GM12864 (cell line): ENCODE data around the gene HMBS.
A peak's percentile ranks its signal among the peaks of the same experiment; 100 is the strongest.

Experiments
- DNase-seq: peaks from one replicate; pipeline ENCODE4 v3.0.0-alpha.2; 2011; ENCODE audit warnings: low read depth
- H3K4me3 ChIP-seq: 2 replicates; pipeline ENCODE4 v1.5.1; 2011; ENCODE audit warnings: mild to moderate bottlenecking, low read depth, low read length, control low read depth
- TF ChIP-seq, protein P1 (sequence below): IDR thresholded peaks from 2 replicates; pipeline ENCODE4 v1.5.1; 2011; ENCODE audit warnings: low read depth, mild to moderate bottlenecking, moderate library complexity, low read length, control low read depth, inconsistent platforms; ENCODE audit errors: missing control alignments

The HMBS gene

DNA sequence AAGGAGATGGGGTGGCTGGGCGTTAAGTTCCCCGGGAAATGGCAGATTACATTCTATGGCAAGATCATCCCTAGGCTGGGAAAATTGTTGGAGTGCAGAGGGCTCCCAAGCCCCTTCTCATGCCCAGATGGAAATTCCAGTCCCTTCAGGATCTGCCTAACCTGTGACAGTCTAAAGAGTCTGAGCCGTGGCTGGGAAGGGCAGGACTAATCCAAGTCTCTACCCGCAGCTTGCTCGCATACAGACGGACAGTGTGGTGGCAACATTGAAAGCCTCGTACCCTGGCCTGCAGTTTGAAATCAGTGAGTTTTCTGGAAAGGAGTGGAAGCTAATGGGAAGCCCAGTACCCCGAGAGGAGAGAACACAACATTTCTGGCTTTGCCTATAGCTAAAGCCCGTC is 3.7 kb downstream of the HMBS start:
- TF ChIP-seq, protein P1, sequence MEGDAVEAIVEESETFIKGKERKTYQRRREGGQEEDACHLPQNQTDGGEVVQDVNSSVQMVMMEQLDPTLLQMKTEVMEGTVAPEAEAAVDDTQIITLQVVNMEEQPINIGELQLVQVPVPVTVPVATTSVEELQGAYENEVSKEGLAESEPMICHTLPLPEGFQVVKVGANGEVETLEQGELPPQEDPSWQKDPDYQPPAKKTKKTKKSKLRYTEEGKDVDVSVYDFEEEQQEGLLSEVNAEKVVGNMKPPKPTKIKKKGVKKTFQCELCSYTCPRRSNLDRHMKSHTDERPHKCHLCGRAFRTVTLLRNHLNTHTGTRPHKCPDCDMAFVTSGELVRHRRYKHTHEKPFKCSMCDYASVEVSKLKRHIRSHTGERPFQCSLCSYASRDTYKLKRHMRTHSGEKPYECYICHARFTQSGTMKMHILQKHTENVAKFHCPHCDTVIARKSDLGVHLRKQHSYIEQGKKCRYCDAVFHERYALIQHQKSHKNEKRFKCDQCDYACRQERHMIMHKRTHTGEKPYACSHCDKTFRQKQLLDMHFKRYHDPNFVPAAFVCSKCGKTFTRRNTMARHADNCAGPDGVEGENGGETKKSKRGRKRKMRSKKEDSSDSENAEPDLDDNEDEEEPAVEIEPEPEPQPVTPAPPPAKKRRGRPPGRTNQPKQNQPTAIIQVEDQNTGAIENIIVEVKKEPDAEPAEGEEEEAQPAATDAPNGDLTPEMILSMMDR = no peak
- no peak overlapping the region for H3K4me3 ChIP-seq
- DNase-seq = no peak

DNA sequence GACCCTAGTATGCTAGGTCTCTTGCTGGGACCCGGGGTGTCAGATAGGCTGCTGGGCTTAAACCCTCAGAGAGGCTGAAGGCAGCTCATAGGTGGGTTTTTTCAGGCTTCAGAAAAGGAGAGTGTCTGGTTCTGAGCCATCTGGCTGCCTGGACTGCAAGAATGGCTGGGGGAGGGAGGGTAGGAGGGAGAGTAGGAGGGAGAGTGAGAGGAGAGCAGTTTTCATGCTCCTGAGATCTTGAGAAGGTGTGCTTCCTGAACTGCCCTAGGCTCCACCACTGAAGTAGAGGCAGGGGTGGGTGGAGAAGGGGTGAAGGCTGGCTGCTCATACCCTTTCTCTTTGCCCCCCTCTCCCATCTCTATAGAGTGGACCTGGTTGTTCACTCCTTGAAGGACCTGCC is 4.6 kb downstream of the HMBS start:
- TF ChIP-seq, protein P1 = no peak
- H3K4me3 ChIP-seq = no peak overlapping the region
- no peak for DNase-seq

DNA sequence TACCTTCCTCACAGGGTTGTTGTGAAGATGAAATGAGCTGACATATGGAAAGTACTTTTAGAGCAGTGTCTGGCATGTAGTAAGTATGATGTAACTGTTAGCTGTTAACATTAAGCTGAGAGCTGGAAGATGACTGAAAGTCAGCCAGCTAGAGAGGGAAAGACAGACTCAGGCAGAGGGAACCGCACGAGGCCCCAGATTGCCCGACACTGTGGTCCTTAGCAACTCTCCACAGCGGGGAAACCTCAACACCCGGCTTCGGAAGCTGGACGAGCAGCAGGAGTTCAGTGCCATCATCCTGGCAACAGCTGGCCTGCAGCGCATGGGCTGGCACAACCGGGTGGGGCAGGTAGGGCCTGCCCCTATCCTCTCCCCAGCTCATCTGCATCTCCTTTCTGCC is 6.5 kb downstream of the HMBS start:
- DNase-seq = no peak
- H3K4me3 ChIP-seq = no peak overlapping the region; the same call in 1 of the 2 replicates
- TF ChIP-seq, protein P1 = no peak

DNA sequence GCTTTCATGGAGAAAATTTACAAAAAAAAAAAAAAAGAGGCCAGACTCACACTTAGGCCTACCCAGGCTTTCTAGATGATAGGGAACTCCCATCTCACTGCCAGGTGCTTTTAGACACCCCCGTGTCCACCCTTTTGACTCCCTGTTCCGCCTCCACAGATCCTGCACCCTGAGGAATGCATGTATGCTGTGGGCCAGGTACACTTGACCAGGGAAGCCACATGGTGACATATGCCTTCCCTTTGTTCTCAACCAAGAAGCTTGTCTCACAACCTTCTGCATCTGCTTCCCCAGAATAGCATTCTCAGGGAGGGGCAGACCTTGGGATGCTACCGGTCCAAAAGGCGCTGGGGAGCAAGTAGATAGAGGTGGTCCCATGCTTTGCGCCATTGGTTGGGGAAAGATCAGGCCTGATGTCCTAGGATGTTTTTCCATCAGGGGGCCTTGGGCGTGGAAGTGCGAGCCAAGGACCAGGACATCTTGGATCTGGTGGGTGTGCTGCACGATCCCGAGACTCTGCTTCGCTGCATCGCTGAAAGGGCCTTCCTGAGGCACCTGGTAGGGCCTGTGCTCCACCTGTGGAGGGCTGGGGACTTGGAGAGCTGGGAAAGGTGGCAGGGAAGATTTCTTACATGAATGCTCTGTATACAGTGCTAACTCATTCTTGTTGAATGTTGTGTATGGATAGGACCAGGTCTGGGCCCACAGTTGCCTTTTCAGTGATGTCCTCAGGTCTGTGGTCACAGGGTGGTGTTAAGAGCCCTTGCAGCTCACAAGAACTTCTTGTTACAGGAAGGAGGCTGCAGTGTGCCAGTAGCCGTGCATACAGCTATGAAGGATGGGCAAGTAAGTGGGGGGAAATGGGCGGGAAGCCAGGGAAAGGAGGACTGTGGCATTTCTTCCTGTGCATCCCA is 7.5 kb downstream of the HMBS start:
- H3K4me3 ChIP-seq = peak overlapping the region; percentile 77
- DNase-seq = no peak
- TF ChIP-seq, protein P1 = no peak

DNA sequence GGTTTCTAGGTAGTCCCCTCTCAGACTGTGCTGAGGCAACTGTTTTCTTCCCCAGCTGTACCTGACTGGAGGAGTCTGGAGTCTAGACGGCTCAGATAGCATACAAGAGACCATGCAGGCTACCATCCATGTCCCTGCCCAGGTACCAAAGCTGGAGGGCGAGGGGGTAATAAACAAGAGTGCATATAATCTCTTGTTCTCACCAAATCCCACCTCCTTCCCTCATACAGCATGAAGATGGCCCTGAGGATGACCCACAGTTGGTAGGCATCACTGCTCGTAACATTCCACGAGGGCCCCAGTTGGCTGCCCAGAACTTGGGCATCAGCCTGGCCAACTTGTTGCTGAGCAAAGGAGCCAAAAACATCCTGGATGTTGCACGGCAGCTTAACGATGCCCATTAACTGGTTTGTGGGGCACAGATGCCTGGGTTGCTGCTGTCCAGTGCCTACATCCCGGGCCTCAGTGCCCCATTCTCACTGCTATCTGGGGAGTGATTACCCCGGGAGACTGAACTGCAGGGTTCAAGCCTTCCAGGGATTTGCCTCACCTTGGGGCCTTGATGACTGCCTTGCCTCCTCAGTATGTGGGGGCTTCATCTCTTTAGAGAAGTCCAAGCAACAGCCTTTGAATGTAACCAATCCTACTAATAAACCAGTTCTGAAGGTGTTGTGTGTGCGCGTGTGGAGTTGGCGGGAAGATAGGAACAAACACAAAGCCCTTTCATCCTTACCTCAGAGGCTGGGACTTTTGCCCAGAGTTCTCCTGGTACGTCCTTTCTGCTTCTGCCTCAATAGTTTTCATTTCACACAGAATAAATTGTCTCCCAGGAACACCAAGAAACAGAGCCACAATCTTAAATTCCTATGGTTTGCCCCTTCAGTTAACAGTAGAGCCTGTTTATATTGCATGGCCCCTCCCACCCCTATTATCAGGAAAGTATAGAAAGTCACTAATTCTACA is 8.5 kb downstream of the HMBS start:
- TF ChIP-seq, protein P1 = no peak
- DNase-seq = no peak

DNA sequence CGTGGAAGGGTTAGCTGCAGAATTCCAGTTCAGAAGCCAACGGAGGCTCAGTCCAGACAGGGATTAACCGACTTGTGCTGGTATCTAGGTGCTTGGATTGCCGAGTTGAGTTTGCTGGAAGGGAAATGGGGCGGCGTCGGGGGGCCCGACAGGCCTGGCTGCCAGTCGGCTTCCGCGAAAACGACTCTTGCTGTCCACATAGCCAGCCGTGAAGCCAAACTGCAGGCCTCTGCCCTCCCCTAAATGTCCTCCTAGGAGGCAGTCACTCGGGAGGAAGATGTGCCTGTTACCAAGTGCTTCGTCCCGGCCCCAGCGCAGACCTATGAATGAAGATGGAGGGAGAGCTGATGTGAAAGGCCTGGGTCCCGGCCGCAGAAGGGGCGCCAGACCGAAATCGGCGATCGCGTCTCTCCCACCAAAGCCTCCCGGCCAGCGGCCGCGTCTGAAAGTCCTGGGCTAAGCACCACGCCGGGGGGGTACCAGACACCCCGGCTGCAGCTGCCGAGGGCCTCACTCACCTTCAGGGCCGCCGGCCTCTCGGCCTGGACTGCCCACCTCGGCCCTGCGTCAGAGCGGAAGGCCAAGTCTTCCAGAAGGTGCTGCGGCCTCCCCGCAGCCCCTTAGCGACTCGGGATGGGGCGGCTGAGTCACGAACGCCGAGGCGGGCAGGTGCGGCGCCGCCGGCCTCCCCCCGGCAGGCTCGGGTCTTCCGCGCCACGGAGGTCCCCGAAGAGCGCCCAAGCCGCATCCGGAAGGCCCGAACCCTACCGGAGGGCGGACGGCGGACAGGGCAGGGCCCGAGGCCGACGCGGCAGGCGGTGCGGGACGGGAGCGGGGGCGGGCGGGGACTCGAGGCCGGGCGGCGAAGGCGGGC is 9.5 kb downstream of the HMBS start:
- peak overlapping the region; percentile 77 for H3K4me3 ChIP-seq
- DNase-seq = no peak

More for the DNA sequence above, 8.5 kb downstream of the HMBS start:
- peak overlapping the region; percentile 77 for H3K4me3 ChIP-seq

More for the DNA sequence above, 9.5 kb downstream of the HMBS start:
- TF ChIP-seq, protein P1 = no peak
